ENCODE results near the gene PDE6B.

PDE6B gene

GRCh38 chr4:658681-659667 lies 33.6 kb downstream of the PDE6B start:
- Histone ChIP-seq H3K27me3 (ENCODE audit: insufficient read depth, low read depth, severe bottlenecking) (no peaks in the 10 kb centered on the region), H3K4me3 (ENCODE audit: low read depth, low read length) (no peak overlapping the region), H3K27ac (no peak overlapping the region), H3K36me3 (peaks cover 29% of the 10 kb centered on the region), H3K9me3 (ENCODE audit: severe bottlenecking) (no peaks in the 10 kb centered on the region)
- DNase-seq = no peak
- TF ChIP-seq CTCF (IDR thresholded peaks at IDR 0.05; ENCODE audit: low read depth, low read length) = no peak

- Histone ChIP-seq H3K36me3 (peaks cover 29% of the 10 kb centered on the region), H3K27ac (no peak overlapping the region), H3K27me3 (ENCODE audit: insufficient read depth, low read depth, severe bottlenecking) (no peaks in the 10 kb centered on the region), H3K4me3 (ENCODE audit: low read depth, low read length) (no peak overlapping the region), H3K9me3 (ENCODE audit: severe bottlenecking) (no peaks in the 10 kb centered on the region)
- no peak for TF ChIP-seq CTCF (IDR thresholded peaks at IDR 0.05; ENCODE audit: low read depth, low read length)
- no peak for DNase-seq
Observed at GRCh38 chr4:659851-660250, 34.5 kb downstream of the PDE6B start.

- Histone ChIP-seq H3K9me3 (ENCODE audit: severe bottlenecking) (no peaks in the 10 kb centered on the region), H3K36me3 (peaks cover 33% of the 10 kb centered on the region), H3K27me3 (ENCODE audit: insufficient read depth, low read depth, severe bottlenecking) (no peaks in the 10 kb centered on the region), H3K4me3 (ENCODE audit: low read depth, low read length) (no peak overlapping the region), H3K27ac (no peak overlapping the region)
- no peak for TF ChIP-seq CTCF (IDR thresholded peaks at IDR 0.05; ENCODE audit: low read depth, low read length)
- DNase-seq = no peak
Observed at GRCh38 chr4:660401-660800, 35.0 kb downstream of the PDE6B start.

GRCh38 chr4:661231-661630 lies 35.9 kb downstream of the PDE6B start:
- no peak overlapping the region for H3K4me3 ChIP-seq (ENCODE audit: low read depth, low read length)
- no peaks in the 10 kb centered on the region for H3K27me3 ChIP-seq (ENCODE audit: insufficient read depth, low read depth, severe bottlenecking)
- H3K36me3 ChIP-seq = peaks cover 27% of the 10 kb centered on the region
- H3K27ac ChIP-seq = no peak overlapping the region
- no peak for DNase-seq
- no peaks in the 10 kb centered on the region for H3K9me3 ChIP-seq (ENCODE audit: severe bottlenecking)
- no peak for TF ChIP-seq CTCF (IDR thresholded peaks at IDR 0.05; ENCODE audit: low read depth, low read length)

- no peaks in the 10 kb centered on the region for H3K27me3 ChIP-seq (ENCODE audit: insufficient read depth, low read depth, severe bottlenecking)
- H3K36me3 ChIP-seq = peaks cover 21% of the 10 kb centered on the region
- DNase-seq = no peak
- no peak overlapping the region for H3K4me3 ChIP-seq (ENCODE audit: low read depth, low read length)
- no peak for TF ChIP-seq CTCF (IDR thresholded peaks at IDR 0.05; ENCODE audit: low read depth, low read length)
- no peak overlapping the region for H3K27ac ChIP-seq
- H3K9me3 ChIP-seq (ENCODE audit: severe bottlenecking) = no peaks in the 10 kb centered on the region
Observed at GRCh38 chr4:661881-662761, 36.7 kb downstream of the PDE6B start.
